ENCODE measurements around the gene PMF1. TPM values are rescaled to one million over a fixed set of nuclear protein-coding genes. Genes with fewer than 3 reads are reported as not detected.

The PMF1 gene
- total RNA-seq, 1 experiment from 2014 or later: 50.2 TPM

GRCh38 chr1:156242738-156243137 lies 29.9 kb downstream of the PMF1 start:
- TF ChIP-seq EZH2 (IDR thresholded peaks at IDR 0.05; ENCODE audit: low read depth): no peak
- Histone ChIP-seq H3K27ac (no peak overlapping the region), H3K9me3 (ENCODE audit: insufficient read depth, low read depth) (no peaks in the 10 kb centered on the region), H3K4me2 (no peak overlapping the region), H3K9me2 (ENCODE audit: insufficient read depth) (no peaks in the 10 kb centered on the region), H3K4me3 (no peak overlapping the region), H3F3A (ENCODE audit: insufficient read depth, low read depth) (peaks cover 11% of the 10 kb centered on the region; the same call in 1 of the 2 replicates), H4K20me1 (ENCODE audit: insufficient read depth) (no peaks in the 10 kb centered on the region; the same call in 1 of the 2 replicates), H3K36me3 (ENCODE audit: low read depth) (no peaks in the 10 kb centered on the region), H3K4me1 (replicated peaks; ENCODE audit: insufficient read depth) (no peaks in the 10 kb centered on the region), H2AFZ (no peak overlapping the region), H3K27me3 (ENCODE audit: insufficient read depth, low read depth) (no peaks in the 10 kb centered on the region), H3K79me2 (ENCODE audit: low read depth) (no peaks in the 10 kb centered on the region)
- BruUV-seq (replicated peaks): no TSS peak
- CTCF ChIA-PET: no interaction called here
- intact Hi-C loops (cut with micrococcal nuclease; ENCODE audit: unreplicated experiment): no loop called here
- POLR2A ChIA-PET (ENCODE audit: unreplicated experiment): no interaction called here
- no peak for DNase-seq

- Histone ChIP-seq H4K20me1 (ENCODE audit: insufficient read depth) (no peaks in the 10 kb centered on the region; the same call in 1 of the 2 replicates), H3K4me2 (no peak overlapping the region), H3F3A (ENCODE audit: insufficient read depth, low read depth) (peaks cover 21% of the 10 kb centered on the region; the same call in 1 of the 2 replicates), H2AFZ (no peak overlapping the region), H3K36me3 (ENCODE audit: low read depth) (no peaks in the 10 kb centered on the region), H3K4me1 (replicated peaks; ENCODE audit: insufficient read depth) (no peaks in the 10 kb centered on the region), H3K27me3 (ENCODE audit: insufficient read depth, low read depth) (no peaks in the 10 kb centered on the region), H3K4me3 (no peak overlapping the region), H3K9me2 (ENCODE audit: insufficient read depth) (no peaks in the 10 kb centered on the region), H3K79me2 (ENCODE audit: low read depth) (no peaks in the 10 kb centered on the region), H3K9me3 (ENCODE audit: insufficient read depth, low read depth) (no peaks in the 10 kb centered on the region), H3K27ac (no peak overlapping the region)
- no peak for DNase-seq
- BruUV-seq (replicated peaks): no TSS peak
- ChIA-PET POLR2A (ENCODE audit: unreplicated experiment) (no interaction called here), CTCF (no interaction called here)
- intact Hi-C loops (cut with micrococcal nuclease; ENCODE audit: unreplicated experiment): no loop called here
- TF ChIP-seq EZH2 (IDR thresholded peaks at IDR 0.05; ENCODE audit: low read depth): no peak
- no peak for TF ChIP-seq CTCF (conservative IDR thresholded peaks at IDR 0.05)
Observed at GRCh38 chr1:156244126-156244525, 31.3 kb downstream of the PMF1 start.

- TF ChIP-seq CTCF (conservative IDR thresholded peaks at IDR 0.05): no peak
- no peak for TF ChIP-seq EZH2 (IDR thresholded peaks at IDR 0.05; ENCODE audit: low read depth)
- no peak overlapping the region for H2AFZ ChIP-seq
- no peaks in the 10 kb centered on the region for H3K36me3 ChIP-seq (ENCODE audit: low read depth)
- intact Hi-C loops (cut with micrococcal nuclease; ENCODE audit: unreplicated experiment): no loop called here
- peaks cover 21% of the 10 kb centered on the region; the same call in 1 of the 2 replicates for H3F3A ChIP-seq (ENCODE audit: insufficient read depth, low read depth)
- no TSS peak for BruUV-seq (replicated peaks)
- H3K27ac ChIP-seq: no peak overlapping the region
- H3K9me2 ChIP-seq (ENCODE audit: insufficient read depth): no peaks in the 10 kb centered on the region
- H4K20me1 ChIP-seq (ENCODE audit: insufficient read depth): no peaks in the 10 kb centered on the region; the same call in 1 of the 2 replicates
- DNase-seq: no peak
- H3K79me2 ChIP-seq (ENCODE audit: low read depth): no peaks in the 10 kb centered on the region
- no peak overlapping the region for H3K4me2 ChIP-seq
- H3K4me3 ChIP-seq: no peak overlapping the region
- CTCF ChIA-PET: no interaction called here
- no peaks in the 10 kb centered on the region for H3K27me3 ChIP-seq (ENCODE audit: insufficient read depth, low read depth)
- no peaks in the 10 kb centered on the region for H3K4me1 ChIP-seq (replicated peaks; ENCODE audit: insufficient read depth)
- H3K9me3 ChIP-seq (ENCODE audit: insufficient read depth, low read depth): no peaks in the 10 kb centered on the region
- POLR2A ChIA-PET (ENCODE audit: unreplicated experiment): no interaction called here
Observed at GRCh38 chr1:156244712-156245111, 31.9 kb downstream of the PMF1 start.
